ENCODE results near the gene ATP6V1E1. TPM values are rescaled to one million over a fixed set of nuclear protein-coding genes. Genes with fewer than 3 reads are reported as not detected.

Gene ATP6V1E1
- total and polyA plus RNA-seq, 10 of the 15 experiments (the other 5 are each of a cell fraction or from before 2014, with no cell fraction given): 66.7 to 128 (median 87.9) TPM

DNA sequence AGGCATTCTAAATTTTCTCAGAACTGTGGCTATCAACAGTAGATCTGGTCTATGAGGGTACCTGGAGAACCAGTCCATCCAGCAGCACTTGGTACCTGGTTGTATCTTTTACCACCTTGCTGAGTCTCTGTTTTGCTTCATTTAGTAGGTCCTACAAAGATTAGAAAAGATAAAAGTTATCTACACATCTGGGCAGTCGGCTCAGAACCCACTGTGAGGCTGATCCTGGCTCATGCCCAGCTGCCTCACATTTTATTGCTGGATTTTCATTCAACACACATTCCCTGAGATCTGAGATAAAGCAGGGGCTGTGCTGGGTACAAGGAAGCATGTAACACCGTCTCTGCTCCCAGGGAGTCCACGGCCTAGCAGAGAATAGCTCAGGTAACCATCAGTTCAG lies 27.5 kb downstream of the ATP6V1E1 start:
- peaks cover 3% of the 10 kb centered on the region; the same call in 1 of the 2 replicates for H3K4me1 ChIP-seq (ENCODE audit: control insufficient read depth, insufficient read depth, low read length)
- H3K4me2 ChIP-seq (ENCODE audit: control insufficient read depth, insufficient read depth): no peak overlapping the region
- RAD21 ChIA-PET (ENCODE audit: unreplicated experiment): interaction anchor here (1.2 kb wide), 1 partner anchor 21 kb away, joined by 3 read pairs; no protein-coding TSS in a partner anchor
- FAIRE-seq (no peak), DNase-seq (ENCODE audit: low read depth, low spot score) (no peak), ATAC-seq (no peak)
- in situ Hi-C loops (cut with MboI) (no loop called here), intact Hi-C loops (cut with micrococcal nuclease; ENCODE audit: unreplicated experiment) (no loop called here)
- no peak overlapping the region for H3K27ac ChIP-seq (ENCODE audit: control insufficient read depth, insufficient read depth)
- H3K9me3 ChIP-seq (replicated peaks; ENCODE audit: control insufficient read depth, insufficient read depth, low read length): peaks cover 6% of the 10 kb centered on the region; the same call in 2 of the 3 replicates
- no peak overlapping the region for H2AFZ ChIP-seq (ENCODE audit: control insufficient read depth, low read depth, low read length)
- H3K79me2 ChIP-seq (ENCODE audit: control insufficient read depth, insufficient read depth, low read length): no peaks in the 10 kb centered on the region
- POLR2A ChIA-PET: interaction anchor here (0.6 kb wide), 1 partner anchor 57 kb away, joined by 3 read pairs; no protein-coding TSS in a partner anchor
- no peaks in the 10 kb centered on the region for H3K27me3 ChIP-seq (replicated peaks in 1 of 2; ENCODE audit: control insufficient read depth in 2 of 2, insufficient read depth in 2 of 2, low read length in 1 of 2)
- BruUV-seq (replicated peaks): no TSS peak
- CTCF ChIA-PET: interaction anchor here (0.9 kb wide), 1 partner anchor 200 kb away, joined by 3 read pairs; no protein-coding TSS in a partner anchor
- 98% methylated on average over 3 of the region's 3 CpGs for WGBS (ENCODE audit: insufficient coverage, insufficient replicate concordance, low lambda C conversion rate, missing lambda C conversion rate)
- H3K4me3 ChIP-seq: no peak overlapping the region
- H3K36me3 ChIP-seq (ENCODE audit: control insufficient read depth in 2 of 2, insufficient read depth in 2 of 2, low read length in 1 of 2): peaks cover 5 to 20% of the 10 kb centered on the region in 2 experiments
- no peaks in the 10 kb centered on the region for H4K20me1 ChIP-seq (ENCODE audit: control insufficient read depth, insufficient read depth)
- TF ChIP-seq ZSCAN29 (IDR thresholded peaks at IDR 0.05) (no peak), STAT3 (IDR thresholded peaks at IDR 0.05; ENCODE audit: low read depth, low read length) (no peak)
- no peak overlapping the region for H3K9ac ChIP-seq (ENCODE audit: control insufficient read depth, insufficient read depth, low read length)
- SMC1A ChIA-PET (ENCODE audit: uncharacterized antibody, unreplicated experiment): interaction anchor here (0.6 kb wide), 1 partner anchor 373 kb away, joined by 3 read pairs; no protein-coding TSS in a partner anchor

DNA sequence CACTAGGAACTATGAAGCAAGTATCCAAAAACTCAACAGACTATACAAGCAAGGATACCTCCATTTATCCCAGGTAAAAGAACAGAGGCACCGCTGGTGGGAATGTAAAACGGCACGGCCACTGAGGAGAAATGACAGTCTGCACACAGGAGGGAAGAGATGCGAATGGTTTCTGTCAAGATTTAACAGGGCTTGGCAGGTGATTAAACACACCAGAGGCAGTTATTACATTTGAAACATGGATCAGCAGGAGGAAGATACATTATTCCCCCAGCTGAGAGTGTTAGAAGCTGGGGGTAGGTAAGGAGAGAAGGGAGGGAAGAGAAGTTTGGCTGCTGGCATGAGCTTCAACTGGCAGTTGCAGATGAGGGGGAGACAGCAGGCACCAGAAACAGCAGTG lies 30.2 kb downstream of the ATP6V1E1 start:
- no peak overlapping the region for H3K27ac ChIP-seq (ENCODE audit: control insufficient read depth, insufficient read depth)
- H3K9ac ChIP-seq (ENCODE audit: control insufficient read depth, insufficient read depth, low read length): no peak overlapping the region
- H3K4me1 ChIP-seq (ENCODE audit: control insufficient read depth, insufficient read depth, low read length): peaks cover 20% of the 10 kb centered on the region
- H3K4me2 ChIP-seq (ENCODE audit: control insufficient read depth, insufficient read depth): no peak overlapping the region
- WGBS (ENCODE audit: insufficient coverage, insufficient replicate concordance, low lambda C conversion rate, missing lambda C conversion rate): 95% methylated on average over 4 of the region's 4 CpGs
- H3K27me3 ChIP-seq (replicated peaks in 1 of 2; ENCODE audit: control insufficient read depth in 2 of 2, insufficient read depth in 2 of 2, low read length in 1 of 2): no peaks in the 10 kb centered on the region
- no TSS peak for BruUV-seq (replicated peaks)
- RAD21 ChIA-PET (ENCODE audit: unreplicated experiment): no interaction called here
- H3K9me3 ChIP-seq (replicated peaks; ENCODE audit: control insufficient read depth, insufficient read depth, low read length): peaks cover 6% of the 10 kb centered on the region; the same call in 2 of the 3 replicates
- ATAC-seq (no peak), FAIRE-seq (no peak), DNase-seq (ENCODE audit: low read depth, low spot score) (no peak)
- H4K20me1 ChIP-seq (ENCODE audit: control insufficient read depth, insufficient read depth): no peaks in the 10 kb centered on the region
- H3K4me3 ChIP-seq: no peak overlapping the region
- POLR2A ChIA-PET: interaction anchor here (0.6 kb wide), 1 partner anchor 18 kb away, joined by 3 read pairs; no protein-coding TSS in a partner anchor
- intact Hi-C loops (cut with micrococcal nuclease; ENCODE audit: unreplicated experiment) (no loop called here), in situ Hi-C loops (cut with MboI) (no loop called here)
- H2AFZ ChIP-seq (ENCODE audit: control insufficient read depth, low read depth, low read length): no peak overlapping the region
- no peaks in the 10 kb centered on the region for H3K79me2 ChIP-seq (ENCODE audit: control insufficient read depth, insufficient read depth, low read length)
- SMC1A ChIA-PET (ENCODE audit: uncharacterized antibody, unreplicated experiment): no interaction called here
- CTCF ChIA-PET: interaction anchor here (0.6 kb wide), 1 partner anchor 1784 kb away, joined by 6 read pairs; no protein-coding TSS in a partner anchor
- peaks cover 5 to 28% of the 10 kb centered on the region in 2 experiments for H3K36me3 ChIP-seq (ENCODE audit: control insufficient read depth in 2 of 2, insufficient read depth in 2 of 2, low read length in 1 of 2)
- TF ChIP-seq CHD2 (IDR thresholded peaks at IDR 0.05; ENCODE audit: borderline replicate concordance, low read depth, low read length) (no peak), RCOR1 (conservative IDR thresholded peaks at IDR 0.05; ENCODE audit: low read depth, low read length) (no peak), ZNF217 (IDR thresholded peaks at IDR 0.05) (no peak), IRF4 (IDR thresholded peaks at IDR 0.05; ENCODE audit: low read depth, low read length) (no peak), ZSCAN29 (IDR thresholded peaks at IDR 0.05) (no peak), FOS (IDR thresholded peaks at IDR 0.05; ENCODE audit: borderline replicate concordance, extremely low read depth, insufficient read length) (no peak), NR2C1 (IDR thresholded peaks at IDR 0.05) (no peak), MTA3 (IDR thresholded peaks at IDR 0.05; ENCODE audit: borderline replicate concordance, low read length) (no peak), CHD1 (IDR thresholded peaks at IDR 0.05; ENCODE audit: low read depth, low read length) (no peak), PAX8 (IDR thresholded peaks at IDR 0.05) (no peak), GABPA (IDR thresholded peaks at IDR 0.05; ENCODE audit: low read depth) (no peak), SIN3A (IDR thresholded peaks at IDR 0.05; ENCODE audit: low read depth, low read length) (no peak)
- TF ChIP-seq, protein P1, sequence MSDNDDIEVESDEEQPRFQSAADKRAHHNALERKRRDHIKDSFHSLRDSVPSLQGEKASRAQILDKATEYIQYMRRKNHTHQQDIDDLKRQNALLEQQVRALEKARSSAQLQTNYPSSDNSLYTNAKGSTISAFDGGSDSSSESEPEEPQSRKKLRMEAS (IDR thresholded peaks at IDR 0.05; ENCODE audit: low read depth, low read length): no peak
- TF ChIP-seq, protein P2, sequence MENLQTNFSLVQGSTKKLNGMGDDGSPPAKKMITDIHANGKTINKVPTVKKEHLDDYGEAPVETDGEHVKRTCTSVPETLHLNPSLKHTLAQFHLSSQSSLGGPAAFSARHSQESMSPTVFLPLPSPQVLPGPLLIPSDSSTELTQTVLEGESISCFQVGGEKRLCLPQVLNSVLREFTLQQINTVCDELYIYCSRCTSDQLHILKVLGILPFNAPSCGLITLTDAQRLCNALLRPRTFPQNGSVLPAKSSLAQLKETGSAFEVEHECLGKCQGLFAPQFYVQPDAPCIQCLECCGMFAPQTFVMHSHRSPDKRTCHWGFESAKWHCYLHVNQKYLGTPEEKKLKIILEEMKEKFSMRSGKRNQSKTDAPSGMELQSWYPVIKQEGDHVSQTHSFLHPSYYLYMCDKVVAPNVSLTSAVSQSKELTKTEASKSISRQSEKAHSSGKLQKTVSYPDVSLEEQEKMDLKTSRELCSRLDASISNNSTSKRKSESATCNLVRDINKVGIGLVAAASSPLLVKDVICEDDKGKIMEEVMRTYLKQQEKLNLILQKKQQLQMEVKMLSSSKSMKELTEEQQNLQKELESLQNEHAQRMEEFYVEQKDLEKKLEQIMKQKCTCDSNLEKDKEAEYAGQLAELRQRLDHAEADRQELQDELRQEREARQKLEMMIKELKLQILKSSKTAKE (IDR thresholded peaks at IDR 0.05; ENCODE audit: low read depth, poor library complexity, severe bottlenecking): no peak
- TF ChIP-seq, protein P3, sequence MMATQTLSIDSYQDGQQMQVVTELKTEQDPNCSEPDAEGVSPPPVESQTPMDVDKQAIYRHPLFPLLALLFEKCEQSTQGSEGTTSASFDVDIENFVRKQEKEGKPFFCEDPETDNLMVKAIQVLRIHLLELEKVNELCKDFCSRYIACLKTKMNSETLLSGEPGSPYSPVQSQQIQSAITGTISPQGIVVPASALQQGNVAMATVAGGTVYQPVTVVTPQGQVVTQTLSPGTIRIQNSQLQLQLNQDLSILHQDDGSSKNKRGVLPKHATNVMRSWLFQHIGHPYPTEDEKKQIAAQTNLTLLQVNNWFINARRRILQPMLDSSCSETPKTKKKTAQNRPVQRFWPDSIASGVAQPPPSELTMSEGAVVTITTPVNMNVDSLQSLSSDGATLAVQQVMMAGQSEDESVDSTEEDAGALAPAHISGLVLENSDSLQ (IDR thresholded peaks at IDR 0.05): no peak

Measured in GM12878 (cell line).